ENCODE data around the gene TSKU.

GRCh38 chr11:76750746-76751145, 32.4 kb upstream of the TSKU start:
- TF ChIP-seq POLR2AphosphoS5 (IDR thresholded peaks at IDR 0.05; ENCODE audit: low read depth) (no peak), CTCF (IDR thresholded peaks at IDR 0.05; ENCODE audit: insufficient read depth, low read length) (no peak), SPI1 (IDR thresholded peaks at IDR 0.05; ENCODE audit: borderline replicate concordance, low read depth) (no peak)
- TF ChIP-seq, protein P1, sequence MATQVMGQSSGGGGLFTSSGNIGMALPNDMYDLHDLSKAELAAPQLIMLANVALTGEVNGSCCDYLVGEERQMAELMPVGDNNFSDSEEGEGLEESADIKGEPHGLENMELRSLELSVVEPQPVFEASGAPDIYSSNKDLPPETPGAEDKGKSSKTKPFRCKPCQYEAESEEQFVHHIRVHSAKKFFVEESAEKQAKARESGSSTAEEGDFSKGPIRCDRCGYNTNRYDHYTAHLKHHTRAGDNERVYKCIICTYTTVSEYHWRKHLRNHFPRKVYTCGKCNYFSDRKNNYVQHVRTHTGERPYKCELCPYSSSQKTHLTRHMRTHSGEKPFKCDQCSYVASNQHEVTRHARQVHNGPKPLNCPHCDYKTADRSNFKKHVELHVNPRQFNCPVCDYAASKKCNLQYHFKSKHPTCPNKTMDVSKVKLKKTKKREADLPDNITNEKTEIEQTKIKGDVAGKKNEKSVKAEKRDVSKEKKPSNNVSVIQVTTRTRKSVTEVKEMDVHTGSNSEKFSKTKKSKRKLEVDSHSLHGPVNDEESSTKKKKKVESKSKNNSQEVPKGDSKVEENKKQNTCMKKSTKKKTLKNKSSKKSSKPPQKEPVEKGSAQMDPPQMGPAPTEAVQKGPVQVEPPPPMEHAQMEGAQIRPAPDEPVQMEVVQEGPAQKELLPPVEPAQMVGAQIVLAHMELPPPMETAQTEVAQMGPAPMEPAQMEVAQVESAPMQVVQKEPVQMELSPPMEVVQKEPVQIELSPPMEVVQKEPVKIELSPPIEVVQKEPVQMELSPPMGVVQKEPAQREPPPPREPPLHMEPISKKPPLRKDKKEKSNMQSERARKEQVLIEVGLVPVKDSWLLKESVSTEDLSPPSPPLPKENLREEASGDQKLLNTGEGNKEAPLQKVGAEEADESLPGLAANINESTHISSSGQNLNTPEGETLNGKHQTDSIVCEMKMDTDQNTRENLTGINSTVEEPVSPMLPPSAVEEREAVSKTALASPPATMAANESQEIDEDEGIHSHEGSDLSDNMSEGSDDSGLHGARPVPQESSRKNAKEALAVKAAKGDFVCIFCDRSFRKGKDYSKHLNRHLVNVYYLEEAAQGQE (IDR thresholded peaks at IDR 0.05; ENCODE audit: insufficient replicate concordance, low read depth), result no peak
